ENCODE results near the gene SAMD4B.

The SAMD4B gene

DNA sequence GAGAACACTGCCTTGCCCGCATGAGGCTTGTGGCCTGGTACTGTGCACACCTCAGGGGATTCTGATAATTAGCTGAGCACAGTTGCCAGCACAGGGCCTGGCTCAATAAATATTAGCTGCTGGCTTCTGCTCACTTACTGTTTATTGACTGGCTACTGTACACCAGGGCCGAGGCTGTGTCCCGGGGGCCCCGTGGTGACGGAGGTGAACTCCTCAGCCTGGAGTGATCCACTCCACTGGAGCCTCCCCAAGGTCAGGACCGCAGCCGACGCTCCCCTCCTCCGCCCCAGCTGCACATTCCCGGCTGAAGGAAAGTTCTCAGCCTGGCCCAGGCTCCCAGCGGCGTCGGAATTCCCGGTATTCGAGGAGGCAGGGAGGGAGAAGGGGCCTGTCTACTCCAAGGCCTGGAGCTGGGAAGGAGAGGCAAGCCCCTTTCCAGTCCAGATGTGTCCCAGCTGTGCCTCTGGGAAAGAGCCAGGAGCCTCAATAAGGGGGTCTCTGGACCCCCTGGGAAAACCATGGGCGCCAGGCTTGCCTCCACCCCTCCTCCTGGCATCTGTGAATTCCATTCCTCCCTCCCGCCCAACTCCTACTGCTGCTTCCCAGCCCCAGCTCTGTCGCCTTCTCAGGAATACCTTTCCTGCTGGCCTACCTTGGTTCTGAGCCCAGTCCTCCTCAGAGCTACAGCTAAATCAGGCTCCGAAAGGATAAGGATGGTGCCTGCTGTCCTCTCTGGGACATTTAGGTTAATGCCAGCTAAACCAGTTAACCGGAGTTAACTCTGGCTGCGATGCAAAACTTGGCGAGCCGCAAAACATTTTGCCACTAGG, 86.3 kb downstream of the SAMD4B start:
- DNase-seq = no peak

DNA sequence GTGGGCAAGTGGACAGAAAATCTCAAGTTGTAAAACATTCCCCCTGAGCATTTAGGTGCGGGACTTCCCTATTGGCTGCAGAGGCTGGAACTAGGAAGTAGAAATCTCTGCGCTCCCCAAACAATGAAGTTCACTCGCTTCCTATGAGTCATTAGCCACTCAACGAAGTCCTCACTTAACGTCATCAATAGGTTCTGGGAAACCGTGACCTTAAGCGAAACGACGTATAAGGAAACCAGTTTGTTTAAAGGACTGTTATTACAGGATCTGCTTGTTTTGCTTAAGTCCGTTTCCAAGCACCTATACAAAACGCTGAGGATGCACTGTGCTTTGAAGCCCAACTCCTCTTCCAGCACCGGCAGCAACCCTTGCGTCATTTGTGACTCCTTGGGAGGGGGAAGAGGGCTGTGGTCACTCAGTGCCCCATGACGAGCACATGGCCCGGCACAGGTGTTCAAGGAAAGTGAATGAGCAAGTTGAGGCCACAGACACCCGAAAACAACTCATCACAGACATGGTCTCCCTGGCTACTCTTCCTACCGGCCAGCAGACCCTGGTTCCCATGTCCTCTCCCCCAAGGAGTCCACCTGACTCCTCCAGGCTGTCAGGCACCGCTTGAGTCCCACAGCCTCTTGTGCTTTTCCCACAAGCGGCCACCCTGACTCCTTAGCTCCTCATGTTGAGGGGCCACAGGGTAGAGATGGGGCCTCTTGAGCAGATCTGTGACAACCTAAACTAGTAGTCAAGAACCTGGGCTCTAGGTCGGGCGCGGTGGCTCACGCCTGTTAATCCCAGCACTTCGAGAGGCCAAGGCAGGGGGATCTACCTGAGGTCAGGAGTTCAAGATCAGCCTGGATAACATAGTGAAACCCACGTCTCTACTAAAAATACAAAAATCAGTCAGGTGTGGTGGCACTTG, 88.7 kb downstream of the SAMD4B start:
- peak; percentile 88 for DNase-seq

DNA sequence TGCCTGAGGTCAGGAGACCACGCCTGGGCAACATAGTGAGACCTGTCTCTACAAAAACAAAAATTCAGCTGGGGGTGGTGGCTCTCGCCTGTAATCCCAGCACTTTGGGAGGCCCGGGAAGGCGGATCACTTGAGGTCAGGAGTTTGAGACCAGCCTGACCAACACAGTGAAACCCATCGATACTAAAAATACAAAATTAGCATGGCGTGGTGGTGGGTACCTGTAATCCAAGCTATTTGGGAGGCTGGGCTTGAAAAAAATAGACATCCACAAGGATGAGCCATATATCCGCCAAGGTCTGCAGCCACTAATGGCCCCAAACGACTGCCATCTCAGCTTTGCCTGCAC, 90.4 kb downstream of the SAMD4B start:
- no peak for DNase-seq

DNA sequence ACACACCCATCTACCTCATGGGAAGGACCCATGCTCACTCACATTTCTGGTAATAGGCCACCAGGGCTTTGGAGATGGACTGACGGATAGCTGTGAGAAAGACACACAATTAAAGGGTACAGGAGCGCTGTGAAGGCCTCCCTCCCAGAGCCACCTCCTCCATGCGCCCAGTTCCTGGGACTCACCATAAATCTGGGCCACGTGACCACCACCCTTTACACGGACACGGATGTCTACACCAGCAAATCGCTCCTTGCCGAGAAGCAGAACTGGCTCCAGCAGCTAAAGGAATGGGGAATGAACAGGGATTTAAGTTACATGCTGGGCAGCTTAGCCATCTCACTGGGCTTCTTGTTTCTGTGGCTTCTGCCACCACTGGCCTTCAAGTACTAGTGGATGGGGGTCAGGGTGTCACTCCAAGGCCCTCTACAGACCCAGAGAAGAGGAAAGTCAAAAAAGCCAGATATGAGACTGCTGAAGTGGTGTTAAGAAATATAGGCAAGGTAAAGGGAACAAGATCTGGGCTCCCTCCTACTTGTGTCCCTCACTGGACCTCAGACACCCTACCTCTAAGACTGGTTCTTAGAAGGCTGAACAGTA, 91.4 kb downstream of the SAMD4B start:
- DNase-seq = no peak

DNA sequence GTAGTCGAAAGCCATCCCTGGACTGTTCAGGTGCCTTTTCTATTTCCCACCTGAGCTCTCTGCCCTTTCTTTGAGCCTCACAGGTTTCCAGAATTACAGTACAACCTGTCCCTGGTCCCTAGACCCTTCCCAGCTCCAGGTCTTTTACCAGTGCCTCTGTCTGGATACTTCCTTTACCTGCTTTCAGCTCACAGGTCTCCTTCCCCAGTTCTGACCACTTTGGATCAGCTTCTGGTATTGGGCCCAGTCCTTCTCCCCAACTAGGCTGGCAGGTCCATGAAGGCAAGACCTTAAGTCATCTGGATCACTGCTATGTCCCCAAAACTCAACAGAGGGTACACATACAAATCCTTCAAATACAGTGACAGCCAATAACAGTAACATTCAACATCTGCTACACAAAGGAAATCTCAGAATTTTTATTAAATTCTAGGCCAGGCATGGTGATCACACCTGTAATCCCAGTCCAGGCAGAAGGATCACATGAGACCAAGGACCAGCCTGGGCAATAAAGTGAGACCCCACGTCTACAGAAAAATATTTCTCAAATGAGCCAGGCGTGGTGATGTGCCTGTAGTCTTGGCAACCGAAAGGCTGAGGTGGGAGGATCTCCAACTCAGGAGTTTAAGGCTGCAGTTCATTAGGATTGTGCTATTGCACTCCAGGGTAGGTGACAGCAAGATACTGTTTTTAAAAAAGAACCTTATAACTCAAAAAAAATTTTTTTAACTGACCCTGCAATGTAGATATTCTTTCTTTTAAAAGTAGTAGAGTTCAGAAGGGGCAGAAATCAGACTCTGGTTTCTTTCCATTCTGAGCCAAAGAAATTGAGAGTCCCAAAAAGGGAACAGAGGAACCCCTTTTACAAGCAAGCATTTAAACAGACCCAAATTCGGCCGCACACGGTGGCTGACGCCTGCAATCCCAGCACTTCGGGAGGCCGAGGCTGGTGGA, 92.2 kb downstream of the SAMD4B start:
- no peak for DNase-seq
